ENCODE results near the gene GIPC3.

The GIPC3 gene

GRCh38 chr19:3608750-3609322 lies 23.6 kb downstream of the GIPC3 start:
- no peaks in the 10 kb centered on the region for H3K9me3 ChIP-seq (ENCODE audit: control insufficient read depth, insufficient read depth, low read depth, low read length)
- H3K4me1 ChIP-seq (ENCODE audit: control insufficient read depth, insufficient read depth, low read length), result peaks cover 3% of the 10 kb centered on the region; the same call in 1 of the 2 replicates
- no peak overlapping the region for H3K27ac ChIP-seq (ENCODE audit: extremely low read depth, low read depth, low read length)
- TF ChIP-seq ZNF211 (tag by site-specific recombination; IDR thresholded peaks at IDR 0.05; ENCODE audit: low read depth), result no peak
- no peak for TF ChIP-seq ZNF544 (tag by site-specific recombination; IDR thresholded peaks at IDR 0.05)
- TF ChIP-seq ZNF660 (tag by site-specific recombination; IDR thresholded peaks at IDR 0.05), result no peak
- no peak for TF ChIP-seq HOXD13 (CRISPR knock-in tag; IDR thresholded peaks at IDR 0.05; ENCODE audit: borderline replicate concordance)
- peak; percentile 87 for TF ChIP-seq ZNF16 (tag by site-specific recombination; IDR thresholded peaks at IDR 0.05; ENCODE audit: low read depth)
- TF ChIP-seq PRDM1 (tag by site-specific recombination; IDR thresholded peaks at IDR 0.05), result no peak
- TF ChIP-seq ZNF677 (tag by site-specific recombination; IDR thresholded peaks at IDR 0.05), result no peak
- no peak for TF ChIP-seq ZNF223 (tag by site-specific recombination; IDR thresholded peaks at IDR 0.05)
- TF ChIP-seq ZBTB8A (tag by site-specific recombination; IDR thresholded peaks at IDR 0.05), result no peak
- TF ChIP-seq ZSCAN16 (tag by site-specific recombination; IDR thresholded peaks at IDR 0.05), result no peak
- TF ChIP-seq ZNF768 (tag by site-specific recombination; IDR thresholded peaks at IDR 0.05), result no peak
- TF ChIP-seq, protein P1, sequence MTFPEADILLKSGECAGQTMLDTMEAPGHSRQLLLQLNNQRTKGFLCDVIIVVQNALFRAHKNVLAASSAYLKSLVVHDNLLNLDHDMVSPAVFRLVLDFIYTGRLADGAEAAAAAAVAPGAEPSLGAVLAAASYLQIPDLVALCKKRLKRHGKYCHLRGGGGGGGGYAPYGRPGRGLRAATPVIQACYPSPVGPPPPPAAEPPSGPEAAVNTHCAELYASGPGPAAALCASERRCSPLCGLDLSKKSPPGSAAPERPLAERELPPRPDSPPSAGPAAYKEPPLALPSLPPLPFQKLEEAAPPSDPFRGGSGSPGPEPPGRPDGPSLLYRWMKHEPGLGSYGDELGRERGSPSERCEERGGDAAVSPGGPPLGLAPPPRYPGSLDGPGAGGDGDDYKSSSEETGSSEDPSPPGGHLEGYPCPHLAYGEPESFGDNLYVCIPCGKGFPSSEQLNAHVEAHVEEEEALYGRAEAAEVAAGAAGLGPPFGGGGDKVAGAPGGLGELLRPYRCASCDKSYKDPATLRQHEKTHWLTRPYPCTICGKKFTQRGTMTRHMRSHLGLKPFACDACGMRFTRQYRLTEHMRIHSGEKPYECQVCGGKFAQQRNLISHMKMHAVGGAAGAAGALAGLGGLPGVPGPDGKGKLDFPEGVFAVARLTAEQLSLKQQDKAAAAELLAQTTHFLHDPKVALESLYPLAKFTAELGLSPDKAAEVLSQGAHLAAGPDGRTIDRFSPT (tag by site-specific recombination; IDR thresholded peaks at IDR 0.05), result peak; percentile 11; the same call in 1 of the 2 replicates
- no peak for TF ChIP-seq ZNF157 (tag by site-specific recombination; IDR thresholded peaks at IDR 0.05)
- H3K36me3 ChIP-seq (ENCODE audit: control insufficient read depth in 2 of 2, insufficient read depth in 1 of 2, low read length in 2 of 2), result peaks cover 0 to 37% of the 10 kb centered on the region in 2 experiments; a peak in 2 of 3 replicates
- ChIA-PET POLR2A (no interaction called here), CTCF (interaction anchor here (0.6 to 1.5 kb wide), 7 partner anchors 13 to 811 kb away, joined by 3 to 5 read pairs (median 3); no protein-coding TSS in a partner anchor)
- H3K4me3 ChIP-seq (ENCODE audit: low read depth, low read length), result no peak overlapping the region

GRCh38 chr19:3609779-3610719 lies 24.8 kb downstream of the GIPC3 start:
- Histone ChIP-seq H3K4me3 (ENCODE audit: low read depth, low read length) (no peak overlapping the region), H3K9me3 (ENCODE audit: control insufficient read depth, insufficient read depth, low read depth, low read length) (no peaks in the 10 kb centered on the region), H3K4me1 (ENCODE audit: control insufficient read depth, insufficient read depth, low read length) (peaks cover 3% of the 10 kb centered on the region; the same call in 1 of the 2 replicates), H3K27ac (ENCODE audit: extremely low read depth, low read depth, low read length) (no peak overlapping the region), H3K36me3 (ENCODE audit: control insufficient read depth in 2 of 2, insufficient read depth in 1 of 2, low read length in 2 of 2) (peaks cover 0 to 37% of the 10 kb centered on the region in 2 experiments; a peak in 2 of 3 replicates)
- no peak for TF ChIP-seq ZNF133 (tag by site-specific recombination; IDR thresholded peaks at IDR 0.05)
- no peak for TF ChIP-seq ZNF169 (tag by site-specific recombination; IDR thresholded peaks at IDR 0.05)
- TF ChIP-seq ZNF335 (tag by site-specific recombination; conservative IDR thresholded peaks at IDR 0.05), result no peak
- no peak for TF ChIP-seq GLI4 (tag by site-specific recombination; IDR thresholded peaks at IDR 0.05)
- peak; percentile 95; the same call in 1 of the 2 replicates for TF ChIP-seq ZNF23 (tag by site-specific recombination; IDR thresholded peaks at IDR 0.05; ENCODE audit: borderline replicate concordance)
- TF ChIP-seq PRDM1 (tag by site-specific recombination; IDR thresholded peaks at IDR 0.05), result no peak
- peak; percentile 64 for TF ChIP-seq ZBTB17 (tag by site-specific recombination; IDR thresholded peaks at IDR 0.05)
- peak; percentile 55; the same call in 1 of the 2 replicates for TF ChIP-seq ZNF600 (tag by site-specific recombination; IDR thresholded peaks at IDR 0.05)
- POLR2A ChIA-PET, result no interaction called here
- CTCF ChIA-PET, result no interaction called here
